MM.1S (cell line): ENCODE data around the gene SSUH2.

Experiments
- CTCF ChIP-seq: fragments of 300-600 bp; sonication (generic); IDR thresholded peaks from 2 replicates; pipeline ENCODE4 v1.5.1; 2016; ENCODE audit warnings: antibody characterized with exemption, low read length, mixed read lengths
- EZH2 ChIP-seq: fragments of 300-600 bp; sonication (generic); optimal IDR thresholded peaks from 2 replicates; pipeline ENCODE3; 2017; ENCODE audit warnings: low read depth, mild to moderate bottlenecking, antibody characterized with exemption, low read length, mixed read lengths
- EZH2phosphoT487 ChIP-seq: fragments of 300-600 bp; sonication (generic); IDR thresholded peaks from 2 replicates; pipeline ENCODE4 v1.6.1; 2018; ENCODE audit warnings: antibody characterized with exemption, low read length

GRCh38 chr3:8655387-8655835 is 10.8 kb upstream of the SSUH2 start:
- TF ChIP-seq CTCF (no peak), EZH2 (no peak), EZH2phosphoT487 (no peak)
